Mucosa of gallbladder (tissue), 1 donor: ENCODE measurements around the gene PPP3R1. TPM values are rescaled to one million over a fixed set of nuclear protein-coding genes. Genes with fewer than 3 reads are reported as not detected.

ENCODE experiments used
- DNase-seq: peaks from one replicate; pipeline ENCODE4 v3.0.0-alpha.2; 2020; ENCODE audit warnings: low spot score
- total RNA-seq: library from RNA; stranded (reverse); gene quantifications from one replicate; pipeline ENCODE4 v1.2.1, GENCODE V29; 2021
- donor health status: DM: no; HTN: no; CAD: no.

Gene PPP3R1
- total RNA-seq = 47.7 TPM

DNA sequence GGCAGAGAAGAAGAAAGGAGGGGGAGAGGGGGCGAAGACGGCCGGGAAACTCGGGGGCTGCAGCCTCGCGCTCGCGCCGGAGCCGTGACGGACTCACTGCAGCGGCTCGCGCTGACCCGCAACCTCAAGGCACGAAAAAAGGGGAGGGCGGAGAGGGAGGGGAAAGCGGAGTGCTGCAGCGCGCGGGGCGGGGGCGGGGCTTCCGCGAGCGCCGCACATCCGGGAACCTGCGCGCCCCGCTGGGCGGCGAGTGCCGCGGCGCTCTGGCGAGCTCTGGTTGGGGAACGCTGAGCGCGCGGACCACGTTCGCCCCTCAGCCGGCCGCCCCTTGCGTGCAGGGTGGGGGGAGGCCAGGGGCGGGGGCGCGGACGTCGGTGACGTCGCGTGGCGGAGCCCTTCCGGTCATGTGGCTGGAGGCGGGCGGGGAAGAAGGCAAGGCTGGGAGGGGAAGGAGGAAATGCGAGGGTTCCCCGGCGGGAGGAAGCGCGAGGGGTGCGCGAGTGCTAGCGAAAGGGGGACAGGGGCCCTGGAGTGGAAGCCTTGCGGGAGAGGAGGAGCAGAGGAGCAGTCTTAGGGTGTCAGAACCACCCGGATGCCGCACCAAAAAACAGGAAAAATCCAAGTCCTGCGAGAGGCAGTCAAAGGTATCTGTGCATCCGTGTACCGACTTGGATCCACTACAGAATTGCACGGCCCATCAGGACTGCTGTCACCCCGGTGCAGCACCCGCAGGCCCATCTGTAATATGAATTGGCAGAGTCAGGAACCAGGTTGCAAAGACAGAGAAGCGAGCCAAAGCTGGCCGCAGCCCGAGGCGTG, at the start of gene PPP3R1:
TSS of gene PPP3R1 (minus strand) at position 133 of the 819 bp plus-strand sequence. CDS start 405 bp downstream, outside the sequence.
- peak; percentile 95 for DNase-seq

GRCh38 chr2:68295516-68295915, 43.2 kb upstream of the PPP3R1 start:
- DNase-seq = no peak

- no peak for DNase-seq
These were observed 42.6 kb upstream of the PPP3R1 start for GRCh38 chr2:68294913-68295312.

GRCh38 chr2:68294187-68294586, 41.9 kb upstream of the PPP3R1 start:
- no peak for DNase-seq

GRCh38 chr2:68293755-68294154, 41.4 kb upstream of the PPP3R1 start:
- no peak for DNase-seq

- no peak for DNase-seq
These were observed 40.7 kb upstream of the PPP3R1 start for GRCh38 chr2:68293024-68293423.

DNA sequence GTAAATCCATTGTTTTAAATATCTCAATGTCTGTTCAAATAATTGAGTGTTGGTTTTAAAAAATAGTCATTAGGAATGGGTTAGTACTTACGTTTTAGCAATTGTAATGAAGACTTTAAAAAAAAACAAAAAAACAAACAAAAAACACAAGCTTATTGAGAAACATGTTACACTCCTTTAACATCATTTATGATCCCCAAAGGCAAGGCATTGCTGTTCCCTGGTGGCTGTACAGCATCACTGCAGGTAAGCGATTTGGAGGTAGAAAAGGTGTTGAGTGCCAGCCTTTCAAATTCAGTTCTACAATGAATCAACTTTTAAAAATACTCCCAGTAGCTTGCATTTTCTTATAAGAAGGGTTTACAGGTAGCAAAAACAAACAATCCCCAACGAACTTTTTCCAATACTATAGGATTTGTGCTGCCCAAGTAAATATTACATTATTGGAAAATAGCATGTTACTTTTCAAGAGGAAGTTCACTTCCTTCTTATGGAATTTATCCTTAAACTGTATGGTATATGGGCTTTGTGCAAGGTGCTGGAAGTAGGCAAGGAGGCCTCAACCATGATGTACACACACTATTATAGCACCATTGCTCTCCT, 39.9 kb upstream of the PPP3R1 start:
- DNase-seq = no peak

DNA sequence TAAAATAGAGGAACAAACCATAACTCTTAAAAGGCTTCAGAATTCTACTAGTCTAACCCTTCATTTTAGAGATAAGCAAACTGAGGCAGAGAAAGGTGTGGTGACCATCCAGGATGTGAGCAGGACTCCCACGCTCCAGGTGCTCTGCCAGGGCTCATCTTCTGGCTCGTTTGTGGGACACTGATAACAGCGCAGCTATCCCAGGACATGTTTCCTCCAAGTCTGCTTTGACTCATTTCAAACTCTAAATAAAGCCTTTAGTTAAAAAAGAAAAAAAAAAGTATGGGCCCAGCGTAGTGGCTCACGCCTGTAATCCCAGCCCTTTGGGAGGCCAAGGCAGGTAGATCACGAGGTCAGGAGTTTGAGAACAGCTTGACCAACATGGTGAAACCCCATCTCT, 39.0 kb upstream of the PPP3R1 start:
- DNase-seq = no peak

DNA sequence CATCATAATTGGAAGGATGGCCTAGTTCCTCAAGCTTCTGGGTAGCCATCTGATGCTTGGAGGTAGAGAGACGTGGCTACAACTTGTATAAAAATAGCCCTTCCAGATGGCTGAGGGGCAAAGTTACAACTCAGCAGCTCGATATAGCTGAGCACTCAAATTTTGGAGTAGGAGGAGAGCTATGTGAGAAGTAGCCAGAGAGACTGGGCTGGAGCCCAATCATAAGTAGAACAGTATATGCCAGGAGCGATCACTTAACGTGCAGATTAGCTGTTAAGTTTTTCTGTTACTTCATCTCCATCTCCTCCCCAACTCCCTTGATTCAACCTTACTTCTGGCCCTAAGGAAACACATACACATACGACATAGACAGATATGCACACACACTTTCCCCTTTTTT, 38.6 kb upstream of the PPP3R1 start:
- DNase-seq = no peak

DNA sequence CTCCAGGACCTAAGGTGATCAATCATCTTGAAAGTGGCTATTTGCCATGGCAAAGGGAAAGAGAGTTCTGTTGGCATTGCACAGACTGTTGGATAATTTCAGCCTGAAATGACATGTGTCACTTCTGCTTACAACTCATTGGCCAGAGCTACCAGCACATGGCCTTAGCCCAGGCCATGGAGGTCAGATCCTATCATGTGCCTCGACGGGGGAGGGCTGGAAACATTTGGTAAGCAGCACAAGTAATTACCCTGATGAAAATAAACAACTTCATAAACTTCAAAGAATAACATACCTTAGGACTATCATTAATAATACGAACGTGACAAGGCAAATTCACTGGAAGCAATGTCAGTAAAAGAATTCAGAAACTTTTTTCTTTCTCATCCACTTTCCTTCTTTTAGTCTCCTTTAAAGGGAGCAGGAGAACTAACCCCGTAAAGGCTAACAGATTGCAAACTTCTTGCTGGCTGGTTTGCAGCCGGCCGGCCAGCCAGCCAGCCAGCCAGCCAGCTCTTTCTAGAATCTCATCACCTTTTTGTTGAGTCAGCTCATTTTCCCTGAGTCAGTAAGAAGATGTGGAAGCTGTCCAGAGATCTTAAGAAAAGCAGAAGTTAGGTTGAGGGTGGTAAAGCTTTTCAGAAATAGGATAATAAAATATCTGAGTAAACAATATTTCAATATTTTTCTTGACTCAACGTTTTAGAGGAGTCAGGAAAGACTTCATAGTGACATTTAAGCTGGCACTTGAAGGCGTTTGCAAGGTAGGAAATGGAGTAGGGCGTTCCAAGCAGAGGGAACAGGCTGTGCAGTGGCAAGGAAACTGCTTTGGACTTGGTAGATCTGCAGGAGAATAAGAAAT, 35.5 kb upstream of the PPP3R1 start:
- DNase-seq = peak; percentile 18

DNA sequence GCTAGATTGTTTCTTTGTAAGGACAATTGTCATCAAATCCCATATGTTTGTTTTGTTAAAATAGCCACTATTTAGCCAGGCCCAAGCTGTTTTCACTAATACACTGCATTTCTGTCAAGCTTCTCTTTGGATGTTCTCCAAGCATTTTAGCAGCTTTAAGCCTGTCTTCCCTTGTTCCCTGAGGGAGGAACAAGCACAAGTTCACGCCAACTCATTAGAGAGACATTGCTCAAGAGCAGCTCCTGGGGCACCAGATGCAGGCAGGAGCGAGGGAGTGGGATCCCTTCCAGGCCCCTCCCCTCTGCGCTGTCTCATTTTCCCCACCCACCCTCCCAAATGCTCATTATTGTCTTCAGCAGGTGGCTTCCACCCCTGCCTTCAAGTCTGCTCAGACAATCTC, 32.6 kb upstream of the PPP3R1 start:
- no peak for DNase-seq

GRCh38 chr2:68283419-68283812, 31.1 kb upstream of the PPP3R1 start:
- no peak for DNase-seq

DNA sequence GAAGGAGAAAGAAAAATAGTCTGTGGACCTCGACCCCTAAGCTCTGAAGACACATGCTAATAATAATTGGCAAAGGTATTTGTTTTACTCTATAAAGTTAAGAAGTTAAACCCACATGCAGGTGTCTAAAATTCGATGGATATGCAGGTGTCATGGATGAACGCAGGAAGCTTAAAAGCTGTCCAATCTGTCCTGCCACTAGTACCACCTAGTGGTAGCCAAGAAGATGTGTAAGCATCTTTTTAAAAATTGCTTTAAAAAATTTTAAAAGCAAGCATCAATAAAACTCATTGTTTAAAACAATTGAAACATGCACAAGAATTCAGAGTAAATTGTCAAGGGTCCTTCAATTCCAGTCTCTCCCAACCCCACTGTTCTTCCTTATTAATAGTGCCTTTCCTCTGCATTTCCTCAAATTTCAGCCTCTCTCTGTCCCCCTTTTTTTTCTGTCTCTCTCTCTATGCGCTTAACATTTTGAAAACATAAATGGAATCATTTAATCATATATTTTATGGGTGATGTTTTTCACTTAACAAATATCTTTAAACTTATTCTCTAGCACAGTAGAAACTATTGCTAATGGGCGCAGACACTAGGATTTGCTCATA, 30.6 kb upstream of the PPP3R1 start:
- DNase-seq = no peak

- no peak for DNase-seq
These were observed 28.5 kb upstream of the PPP3R1 start for GRCh38 chr2:68280796-68281195.

DNA sequence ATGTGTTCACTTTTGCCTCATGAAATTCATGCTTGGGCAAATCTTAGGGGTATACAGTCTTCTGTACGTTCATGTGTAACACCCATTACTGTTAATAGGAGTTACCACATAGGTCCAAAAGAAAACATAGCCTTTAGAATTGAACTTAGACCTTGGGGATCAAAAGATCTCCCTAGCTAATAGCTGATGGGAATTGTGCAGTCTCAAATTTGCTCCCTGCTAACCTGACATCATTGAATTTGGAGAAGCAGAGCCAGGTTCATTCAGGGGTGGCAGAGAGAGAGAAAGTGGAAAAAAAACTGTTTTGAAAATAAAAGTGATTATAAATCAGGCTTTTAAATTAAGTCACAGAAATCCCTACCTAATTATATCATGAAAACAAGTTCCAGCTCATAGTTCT, 28.0 kb upstream of the PPP3R1 start:
- DNase-seq = no peak

DNA sequence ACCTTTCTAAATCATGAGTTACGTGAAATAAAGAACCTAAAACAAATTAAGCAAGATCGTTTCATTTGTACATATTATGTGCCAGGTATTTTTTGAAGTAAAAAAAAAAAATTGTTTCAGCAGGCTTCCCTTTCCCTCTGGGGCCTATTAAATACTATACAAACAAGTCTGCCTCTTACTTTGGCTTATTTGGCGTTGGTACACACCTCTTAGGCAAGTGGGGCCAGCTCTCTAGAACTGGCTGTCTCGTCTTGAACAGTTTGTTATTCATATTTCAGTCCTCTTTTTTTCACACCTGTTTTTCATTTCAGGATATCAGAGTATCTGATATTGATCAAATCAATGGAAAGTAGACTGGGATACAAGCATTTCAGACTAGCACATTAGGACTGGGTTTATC, 27.4 kb upstream of the PPP3R1 start:
- DNase-seq = no peak

- DNase-seq = no peak
These were observed 25.8 kb upstream of the PPP3R1 start for GRCh38 chr2:68278169-68278568.

DNA sequence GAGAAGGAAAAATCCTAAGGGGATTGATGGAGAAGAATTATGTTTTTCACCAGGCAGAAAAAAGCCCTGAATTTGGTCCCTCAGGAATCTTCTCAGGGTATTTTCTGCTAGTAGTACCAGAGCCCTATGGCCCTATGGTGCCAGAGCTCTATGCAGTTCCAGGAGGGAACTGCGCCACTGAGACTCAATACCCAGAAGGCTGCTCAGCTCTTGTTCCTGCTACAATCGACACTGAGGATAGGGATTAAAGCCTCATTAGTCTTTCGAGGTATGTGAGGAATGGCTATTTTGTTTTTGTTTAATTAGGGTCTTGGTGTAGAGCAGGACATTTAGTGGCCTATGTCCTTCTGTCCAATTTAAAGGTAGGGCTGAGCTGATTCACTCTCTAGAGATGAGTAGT, 21.7 kb upstream of the PPP3R1 start:
- DNase-seq = no peak

- no peak for DNase-seq
These were observed 20.1 kb upstream of the PPP3R1 start for GRCh38 chr2:68272246-68272994.

GRCh38 chr2:68266655-68267054, 14.3 kb upstream of the PPP3R1 start:
- no peak for DNase-seq

DNA sequence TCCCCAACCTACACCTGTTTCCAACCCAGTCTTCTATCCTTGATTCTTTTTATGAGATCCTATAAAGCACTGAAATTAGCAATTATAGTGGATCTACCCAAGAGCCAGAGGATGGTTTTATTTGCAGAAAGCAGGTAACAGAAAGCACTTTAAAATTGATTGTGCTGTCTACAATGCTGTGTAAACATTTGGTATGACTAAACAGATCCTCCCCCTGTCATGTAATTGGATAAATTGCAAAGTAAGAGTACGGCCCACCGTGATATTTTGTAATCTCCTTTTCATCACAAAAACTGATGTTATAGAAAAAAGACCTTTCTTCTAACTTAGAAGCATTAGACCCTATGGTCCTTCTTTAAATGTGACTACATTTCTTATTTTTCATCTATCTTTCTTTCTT, 11.3 kb upstream of the PPP3R1 start:
- DNase-seq = no peak
